Breast epithelium (tissue), 4 donors: ENCODE measurements around the gene HYAL3. TPM values are rescaled to one million over a fixed set of nuclear protein-coding genes. Genes with fewer than 3 reads are reported as not detected.
A peak's percentile ranks its signal among the peaks of the same experiment; 100 is the strongest.
"Not testable (repeated sequence)": the region's sequence is repeated elsewhere in the genome, so short reads cannot be mapped to it uniquely, and the experiment has no call there.

Experiments
- DNase-seq, 2 donors: peaks; one replicate each; pipeline ENCODE4 v3.0.0-alpha.2; 2019; ENCODE audit warnings: low spot score in 2 of 2
- H3K27ac ChIP-seq, 2 donors: fragments of 200-600 bp; sonication (generic) in 1 of 2; one replicate each; pipeline ENCODE4 v1.5.1; 2016 to 2019; ENCODE audit warnings: mild to moderate bottlenecking in 1 of 2
- H3K27me3 ChIP-seq, 2 donors: fragments of 200-600 bp; sonication (generic) in 1 of 2; one replicate each; pipeline versions ENCODE4 v1.5.1 to v1.6.0; 2017 to 2019; ENCODE audit warnings: control low read depth in 1 of 2, mild to moderate bottlenecking in 1 of 2
- H3K36me3 ChIP-seq: fragments of 200-600 bp; one replicate; pipeline ENCODE4 v1.5.1; 2019
- H3K4me1 ChIP-seq, 2 donors: fragments of 200-600 bp; sonication (generic); one replicate each; pipeline ENCODE4 v1.5.1; 2016 to 2019; ENCODE audit warnings: control low read depth in 1 of 2
- H3K4me3 ChIP-seq, 3 donors: fragments of 200-600 bp; sonication (generic); 1 replicate in 2 of 3; 2 replicates in 1 of 3; pipeline ENCODE4 v1.5.1; 2016 to 2019; ENCODE audit warnings: mild to moderate bottlenecking in 3 of 3, moderate library complexity in 2 of 3
- H3K9me3 ChIP-seq, 2 donors: fragments of 200-600 bp; sonication (generic) in 1 of 2; one replicate each; pipeline ENCODE4 v1.5.1; 2016 to 2019; ENCODE audit warnings: control low read depth in 1 of 2
- CTCF ChIP-seq, 3 donors: fragments of 450-650 bp; IDR thresholded peaks; one replicate each; pipeline ENCODE4 v1.5.1; 2016 to 2017; ENCODE audit warnings: antibody characterized with exemption in 3 of 3, mild to moderate bottlenecking in 3 of 3, moderate library complexity in 3 of 3
- POLR2A ChIP-seq: fragments of 450-650 bp; IDR thresholded peaks from one replicate; pipeline ENCODE4 v1.6.1; 2016; ENCODE audit warnings: antibody characterized with exemption, mild to moderate bottlenecking, moderate library complexity
- POLR2AphosphoS5 ChIP-seq, 3 donors: sonication (generic); formaldehyde crosslinking; IDR thresholded peaks; one replicate each; pipeline ENCODE4 v1.6.1; 2017; ENCODE audit warnings: antibody characterized with exemption in 3 of 3
- intact Hi-C: fragments of 100-400 bp; cut with DNase I; formaldehyde crosslinking; loops from one replicate; pipeline ENCODE4 v1.15.1; 2023; ENCODE audit warnings: low total_unique reads
- total RNA-seq, 3 donors: library from RNA; depleted of rRNA; stranded (reverse); fragments of >200 nt; gene quantifications; one replicate each; pipeline ENCODE4 v1.1.0, GENCODE V29; 2016

The HYAL3 gene
- total RNA-seq, 3 donors from 2014 or later = 2.3 to 6.4 (median 2.7) TPM

- intact Hi-C loops = no loop called here
- no peaks in the 10 kb centered on the region for H3K27me3 ChIP-seq
- H3K27ac ChIP-seq = peak overlapping the region; percentile 94
- TF ChIP-seq POLR2A = no peak
- no peak for TF ChIP-seq CTCF (IDR thresholded peaks at IDR 0.05)
- peak in 1 of 3 donors; percentile 44 for TF ChIP-seq POLR2AphosphoS5 (IDR thresholded peaks at IDR 0.05)
- H3K4me3 ChIP-seq = peak overlapping the region in 1 of 3 donors; percentile 85
- no peaks in the 10 kb centered on the region for H3K9me3 ChIP-seq
- no peaks in the 10 kb centered on the region for H3K36me3 ChIP-seq
- H3K4me1 ChIP-seq = peaks cover 18 to 33% of the 10 kb centered on the region in 2 donors
- peak; percentile 88 to 90 for DNase-seq
These were observed 17.5 kb upstream of the HYAL3 start for GRCh38 chr3:50316657-50317242.

GRCh38 chr3:50314816-50315215 is 15.6 kb upstream of the HYAL3 start:
- TF ChIP-seq POLR2AphosphoS5 (IDR thresholded peaks at IDR 0.05) = no peak
- TF ChIP-seq CTCF (IDR thresholded peaks at IDR 0.05) = no peak
- TF ChIP-seq POLR2A = no peak
- Histone ChIP-seq H3K9me3 (no peaks in the 10 kb centered on the region), H3K27ac (peak overlapping the region; percentile 48 to 94), H3K4me1 (peaks cover 14 to 26% of the 10 kb centered on the region in 2 donors), H3K36me3 (no peaks in the 10 kb centered on the region), H3K27me3 (no peaks in the 10 kb centered on the region), H3K4me3 (no peak overlapping the region)
- no peak for DNase-seq
- intact Hi-C loops = no loop called here

- no peak for DNase-seq
- no peaks in the 10 kb centered on the region for H3K36me3 ChIP-seq
- TF ChIP-seq CTCF (IDR thresholded peaks at IDR 0.05) = no peak
- TF ChIP-seq POLR2AphosphoS5 (IDR thresholded peaks at IDR 0.05) = no peak
- no peak for TF ChIP-seq POLR2A
- no peaks in the 10 kb centered on the region for H3K9me3 ChIP-seq
- peak overlapping the region; percentile 48 to 94 for H3K27ac ChIP-seq
- peaks cover 9 to 22% of the 10 kb centered on the region in 2 donors for H3K4me1 ChIP-seq
- intact Hi-C loops = no loop called here
- no peaks in the 10 kb centered on the region for H3K27me3 ChIP-seq
- no peak overlapping the region for H3K4me3 ChIP-seq
These were observed 15.1 kb upstream of the HYAL3 start for GRCh38 chr3:50314342-50314741.

- H3K36me3 ChIP-seq, H3K27ac ChIP-seq, H3K27me3 ChIP-seq, H3K4me1 ChIP-seq, H3K4me3 ChIP-seq, intact Hi-C loops, DNase-seq, H3K9me3 ChIP-seq: not testable (repeated sequence)
These were observed 12.8 kb upstream of the HYAL3 start for GRCh38 chr3:50312041-50312440.

DNA sequence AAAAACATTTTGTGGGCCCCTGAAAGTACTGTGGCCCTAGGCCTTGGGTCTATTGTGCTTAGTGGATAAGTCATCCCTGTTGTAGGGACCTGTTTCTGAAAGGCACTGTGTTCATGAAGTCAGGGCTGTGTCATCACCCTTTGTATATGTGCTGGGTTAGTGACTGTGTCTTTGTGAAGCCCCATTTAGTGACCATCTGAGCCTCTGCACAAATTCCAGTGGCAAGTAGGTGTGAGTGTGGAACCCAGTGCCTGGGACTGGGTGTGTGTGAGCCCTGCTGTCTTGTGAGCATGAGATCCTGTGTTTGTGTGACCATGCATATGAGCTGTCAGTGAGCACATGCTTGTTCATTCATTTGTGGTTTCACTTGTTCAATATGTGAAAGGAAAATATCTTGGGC is 5.4 kb upstream of the HYAL3 start:
- TF ChIP-seq CTCF (IDR thresholded peaks at IDR 0.05) (no peak), POLR2A (no peak), POLR2AphosphoS5 (IDR thresholded peaks at IDR 0.05) (no peak)
- no peak for DNase-seq
- H3K27ac ChIP-seq = no peak overlapping the region
- H3K4me1 ChIP-seq = peaks cover 0 to 5% of the 10 kb centered on the region in 2 donors
- intact Hi-C loops = no loop called here
- no peaks in the 10 kb centered on the region for H3K27me3 ChIP-seq
- H3K9me3 ChIP-seq = peaks cover 0 to 9% of the 10 kb centered on the region in 2 donors
- H3K4me3 ChIP-seq = no peak overlapping the region
- H3K36me3 ChIP-seq = no peaks in the 10 kb centered on the region
